Measurements from ENCODE around the gene DEFB131B. TPM values are rescaled to one million over a fixed set of nuclear protein-coding genes. Genes with fewer than 3 reads are reported as not detected.
"Not testable (repeated sequence)": the region's sequence is repeated elsewhere in the genome, so short reads cannot be mapped to it uniquely, and the experiment has no call there.

Gene DEFB131B
- total RNA-seq, 1 donor from 2014 or later: not detected

- Histone ChIP-seq H3K4me2 (no peak overlapping the region), H3K79me2 (ENCODE audit: low read depth) (no peaks in the 10 kb centered on the region), H3K27ac (no peak overlapping the region), H3F3A (ENCODE audit: low read depth) (no peaks in the 10 kb centered on the region), H3K36me3 (no peaks in the 10 kb centered on the region), H3K27me3 (no peaks in the 10 kb centered on the region), H3K4me3 (no peak overlapping the region), H3K9ac (no peak overlapping the region), H3K4me1 (no peaks in the 10 kb centered on the region), H3K9me3 (ENCODE audit: low read depth) (no peaks in the 10 kb centered on the region), H4K20me1 (ENCODE audit: low read depth) (no peaks in the 10 kb centered on the region), H2AFZ (replicated peaks) (no peak overlapping the region)
- Mint-ChIP-seq H3K27me3 (ENCODE audit: insufficient read depth, low read depth) (peaks cover 2% of the 10 kb centered on the region), H3K4me1 (no peaks in the 10 kb centered on the region), H3K9me3 (peaks cover 7% of the 10 kb centered on the region), H3K36me3 (no peaks in the 10 kb centered on the region), H3K4me3 (no peak overlapping the region), H3K27ac (no peak overlapping the region)
- no peak for TF ChIP-seq EZH2phosphoT487 (IDR thresholded peaks at IDR 0.05)
- TF ChIP-seq EZH2 (IDR thresholded peaks at IDR 0.05): no peak
- no peak for TF ChIP-seq CTCF (IDR thresholded peaks at IDR 0.05)
- DNase-seq (ENCODE audit: low spot score): no peak
Measured at GRCh38 chr11:71843858-71844257, 34.4 kb upstream of the DEFB131B start.

GRCh38 chr11:71853895-71854294 is 24.4 kb upstream of the DEFB131B start:
- not testable (repeated sequence) for H4K20me1 ChIP-seq (ENCODE audit: low read depth); H3K27ac ChIP-seq; H3K27me3 Mint-ChIP-seq (ENCODE audit: insufficient read depth, low read depth); H3K4me1 Mint-ChIP-seq; H3K36me3 ChIP-seq; H3F3A ChIP-seq (ENCODE audit: low read depth); DNase-seq (ENCODE audit: low spot score); H3K79me2 ChIP-seq (ENCODE audit: low read depth); H3K9me3 ChIP-seq (ENCODE audit: low read depth); H3K27me3 ChIP-seq; H3K4me2 ChIP-seq; H3K4me1 ChIP-seq; H3K36me3 Mint-ChIP-seq; H2AFZ ChIP-seq (replicated peaks); H3K4me3 ChIP-seq; H3K27ac Mint-ChIP-seq; H3K4me3 Mint-ChIP-seq; H3K9ac ChIP-seq
- peaks cover 12% of the 10 kb centered on the region for H3K9me3 Mint-ChIP-seq

GRCh38 chr11:71855880-71856279 is 22.4 kb upstream of the DEFB131B start:
- H3K4me1 ChIP-seq; H3K4me2 ChIP-seq; H3K27ac ChIP-seq; H3K27me3 ChIP-seq; H3F3A ChIP-seq (ENCODE audit: low read depth); H3K9ac ChIP-seq; H3K9me3 ChIP-seq (ENCODE audit: low read depth); H3K27ac Mint-ChIP-seq; H3K9me3 Mint-ChIP-seq; H2AFZ ChIP-seq (replicated peaks); H3K4me3 ChIP-seq; H3K4me1 Mint-ChIP-seq; H3K27me3 Mint-ChIP-seq (ENCODE audit: insufficient read depth, low read depth); H3K36me3 Mint-ChIP-seq; H3K79me2 ChIP-seq (ENCODE audit: low read depth); H3K36me3 ChIP-seq; H4K20me1 ChIP-seq (ENCODE audit: low read depth); DNase-seq (ENCODE audit: low spot score); H3K4me3 Mint-ChIP-seq: not testable (repeated sequence)

GRCh38 chr11:71860835-71861234 is 17.4 kb upstream of the DEFB131B start:
- not testable (repeated sequence) for H3K9ac ChIP-seq; H3K4me3 ChIP-seq; H3K27me3 ChIP-seq; H3K36me3 ChIP-seq; H3K9me3 ChIP-seq (ENCODE audit: low read depth); H3K27ac Mint-ChIP-seq; H3F3A ChIP-seq (ENCODE audit: low read depth); H3K4me1 Mint-ChIP-seq; H4K20me1 ChIP-seq (ENCODE audit: low read depth); H3K4me2 ChIP-seq; H2AFZ ChIP-seq (replicated peaks); H3K36me3 Mint-ChIP-seq; H3K4me3 Mint-ChIP-seq; H3K27me3 Mint-ChIP-seq (ENCODE audit: insufficient read depth, low read depth); H3K9me3 Mint-ChIP-seq; H3K4me1 ChIP-seq; DNase-seq (ENCODE audit: low spot score); H3K79me2 ChIP-seq (ENCODE audit: low read depth); H3K27ac ChIP-seq

- H3K4me3 ChIP-seq; H3K27ac Mint-ChIP-seq; H2AFZ ChIP-seq (replicated peaks); H3F3A ChIP-seq (ENCODE audit: low read depth); H3K27me3 ChIP-seq; H3K4me1 ChIP-seq; H3K36me3 ChIP-seq; H3K4me2 ChIP-seq; H3K79me2 ChIP-seq (ENCODE audit: low read depth); H3K9me3 Mint-ChIP-seq; H3K4me3 Mint-ChIP-seq; H3K27ac ChIP-seq; H3K9ac ChIP-seq; H4K20me1 ChIP-seq (ENCODE audit: low read depth); H3K36me3 Mint-ChIP-seq; H3K9me3 ChIP-seq (ENCODE audit: low read depth); H3K4me1 Mint-ChIP-seq; H3K27me3 Mint-ChIP-seq (ENCODE audit: insufficient read depth, low read depth): not testable (repeated sequence)
- TF ChIP-seq CTCF (IDR thresholded peaks at IDR 0.05): peak; percentile 69
- peak; percentile 81 for DNase-seq (ENCODE audit: low spot score)
Measured at GRCh38 chr11:71863978-71864627, 14.2 kb upstream of the DEFB131B start.

Measured in neural progenitor cell (in vitro differentiated cells).